HS-5 (cell line): ENCODE data around the gene RGR.

Experiments
- DNase-seq: peaks from one replicate; pipeline ENCODE4 v3.0.0-alpha.2; 2012; ENCODE audit warnings: low read depth

RGR gene, protein sequence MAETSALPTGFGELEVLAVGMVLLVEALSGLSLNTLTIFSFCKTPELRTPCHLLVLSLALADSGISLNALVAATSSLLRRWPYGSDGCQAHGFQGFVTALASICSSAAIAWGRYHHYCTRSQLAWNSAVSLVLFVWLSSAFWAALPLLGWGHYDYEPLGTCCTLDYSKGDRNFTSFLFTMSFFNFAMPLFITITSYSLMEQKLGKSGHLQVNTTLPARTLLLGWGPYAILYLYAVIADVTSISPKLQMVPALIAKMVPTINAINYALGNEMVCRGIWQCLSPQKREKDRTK

DNA sequence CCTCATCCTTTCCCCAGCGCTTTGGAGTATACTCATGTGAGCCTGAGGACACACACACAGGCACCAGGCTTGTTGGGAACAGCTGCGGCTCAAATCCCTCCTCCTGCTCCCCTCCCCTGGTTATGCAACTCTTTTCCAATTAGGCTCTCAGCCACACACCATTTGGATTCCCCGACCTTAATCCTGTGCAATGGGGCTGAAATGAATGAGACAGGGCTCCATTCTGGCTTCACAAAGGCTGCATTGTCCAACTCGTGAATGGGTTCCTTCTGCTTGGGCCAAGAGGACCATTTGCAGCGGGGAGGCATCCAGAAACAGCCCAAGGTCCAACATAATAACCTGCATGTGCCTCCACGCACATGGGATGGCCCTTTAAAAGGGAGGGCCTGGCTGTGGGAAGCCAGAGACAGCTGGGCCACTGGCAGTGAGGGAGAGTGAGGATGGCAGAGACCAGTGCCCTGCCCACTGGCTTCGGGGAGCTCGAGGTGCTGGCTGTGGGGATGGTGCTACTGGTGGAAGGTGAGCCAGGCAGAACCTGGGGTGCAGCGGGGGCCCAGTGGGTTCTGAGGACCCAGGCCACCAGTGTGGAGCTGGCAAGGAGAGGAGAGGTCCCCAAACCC is at the start of gene RGR:
Gene RGR (plus strand): TSS at position 403 of the 620 bp plus-strand sequence. CDS start 38 bp downstream, at position 441.
- DNase-seq = no peak

DNA sequence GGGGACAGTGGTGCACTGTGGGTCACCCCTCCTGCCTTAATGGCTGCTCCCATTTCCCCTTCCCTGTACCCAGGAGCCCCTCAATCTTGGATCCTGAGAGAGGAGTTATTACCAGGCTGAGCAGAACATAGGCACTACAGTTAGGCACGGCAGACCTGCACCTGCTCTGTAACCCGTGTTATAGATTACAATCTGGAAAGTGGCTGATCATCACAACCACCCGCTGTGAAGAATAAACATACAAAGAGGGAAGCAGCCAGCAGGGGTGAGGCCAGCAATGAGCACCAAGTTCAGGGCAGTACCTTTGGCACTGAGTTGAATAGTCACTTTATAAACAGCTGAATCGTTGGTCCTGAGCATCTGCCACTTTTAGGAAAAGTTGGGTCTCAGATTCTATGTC is 48.8 kb upstream of the RGR start:
- DNase-seq = no peak

DNA sequence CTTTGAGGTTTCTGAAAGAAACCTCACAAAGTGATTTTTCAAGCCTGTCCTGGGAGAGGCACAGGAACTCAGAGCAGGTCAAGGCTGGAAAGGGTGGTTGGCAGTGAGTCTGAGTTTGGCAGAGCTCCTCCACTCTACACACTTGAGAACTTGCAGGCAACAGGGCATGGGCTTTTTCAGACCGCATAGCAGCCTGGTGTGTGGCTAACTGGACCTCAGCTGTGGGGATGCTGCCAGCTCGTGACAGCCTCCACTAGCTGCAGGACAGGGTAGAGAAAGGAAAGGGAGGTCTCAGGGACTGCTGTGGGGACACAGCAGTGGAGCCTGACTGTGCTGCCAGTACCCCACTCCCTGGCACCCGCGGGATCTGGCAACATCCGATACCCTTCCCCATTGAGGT is 47.9 kb upstream of the RGR start:
- DNase-seq = no peak

DNA sequence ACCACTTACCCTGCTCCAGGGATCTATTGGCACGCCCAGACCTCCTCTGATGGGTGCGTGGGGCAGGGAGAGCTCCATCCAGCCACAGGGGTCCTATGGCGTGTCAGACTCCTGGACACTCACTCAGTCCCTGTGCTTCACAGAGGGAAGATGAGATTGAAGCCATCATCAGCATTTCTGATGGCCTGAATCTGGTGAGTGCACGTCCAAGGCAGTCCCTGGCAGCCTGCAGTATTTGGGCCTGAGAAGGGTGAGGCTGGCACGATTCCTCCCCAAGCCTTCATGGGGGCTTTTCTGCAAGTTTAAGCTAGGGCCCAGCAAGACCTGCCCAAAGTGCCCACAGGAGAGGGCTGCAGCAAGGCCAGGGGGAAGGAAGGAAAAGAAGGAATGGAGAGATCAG is 47.2 kb upstream of the RGR start:
- DNase-seq = no peak

DNA sequence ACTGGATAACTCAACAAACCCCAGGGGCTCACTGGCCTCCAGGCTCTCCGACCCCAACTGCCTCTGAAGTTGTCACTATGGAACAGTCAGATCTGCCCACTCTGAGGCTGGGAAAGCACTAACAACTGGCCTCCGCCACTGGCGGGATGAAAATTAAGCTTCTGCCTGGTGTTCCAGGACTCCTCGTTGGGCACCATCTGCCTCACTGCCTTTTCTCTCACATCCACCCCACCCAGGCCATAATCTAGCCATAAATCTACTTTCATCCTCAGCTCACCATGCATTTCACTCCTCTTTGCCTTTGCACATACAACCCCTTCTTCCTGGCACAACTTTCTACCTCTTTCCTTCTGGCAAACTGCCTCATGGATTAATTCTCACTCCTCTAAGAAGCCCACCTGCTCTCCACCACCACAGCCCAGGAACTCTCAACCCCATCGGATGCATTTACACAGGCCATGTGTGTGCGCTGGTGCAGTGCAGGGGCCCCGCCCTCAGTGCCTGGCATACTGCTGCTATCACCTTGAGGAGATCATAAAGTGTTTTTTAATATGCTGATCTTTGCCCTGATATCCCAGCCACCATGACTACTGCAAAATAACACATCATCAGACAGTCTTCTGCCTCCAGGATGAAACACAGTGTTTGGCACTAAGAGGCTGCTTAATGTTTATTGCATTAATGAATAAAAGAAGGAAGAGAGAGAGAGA is 46.5 kb upstream of the RGR start:
- DNase-seq = no peak

DNA sequence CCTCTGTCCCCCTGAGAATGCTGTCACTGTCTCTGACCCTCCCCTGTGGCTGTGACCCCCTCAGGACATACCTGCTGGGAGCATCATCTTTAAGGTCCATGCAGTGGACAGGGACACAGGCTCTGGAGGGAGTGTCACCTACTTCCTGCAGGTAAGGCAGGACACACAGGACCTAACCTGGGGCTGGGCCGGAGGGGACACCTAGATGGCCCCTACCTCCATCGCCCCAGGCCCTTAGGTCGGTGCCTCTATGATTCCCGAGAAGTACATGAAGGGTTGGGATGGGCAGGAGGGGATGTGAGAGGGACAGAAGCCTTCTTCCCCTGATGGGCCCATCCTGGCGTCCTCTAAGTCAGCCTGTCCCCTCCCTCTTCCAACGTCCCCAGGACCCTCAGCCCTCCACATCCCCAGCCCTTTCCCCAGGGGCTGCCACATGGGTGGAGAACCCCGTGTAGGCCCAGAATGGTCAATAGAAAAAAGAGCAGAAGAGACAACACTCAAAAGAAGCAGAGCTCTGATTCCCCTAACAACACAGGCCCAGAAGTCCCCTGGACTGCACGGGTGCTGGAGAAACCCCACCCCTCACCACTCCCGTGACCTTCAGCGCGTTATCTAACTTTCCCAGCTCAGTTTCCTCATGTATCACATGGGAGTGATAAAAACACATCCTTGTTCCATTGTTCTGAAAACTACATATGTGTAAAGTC is 44.2 kb upstream of the RGR start:
- no peak for DNase-seq

DNA sequence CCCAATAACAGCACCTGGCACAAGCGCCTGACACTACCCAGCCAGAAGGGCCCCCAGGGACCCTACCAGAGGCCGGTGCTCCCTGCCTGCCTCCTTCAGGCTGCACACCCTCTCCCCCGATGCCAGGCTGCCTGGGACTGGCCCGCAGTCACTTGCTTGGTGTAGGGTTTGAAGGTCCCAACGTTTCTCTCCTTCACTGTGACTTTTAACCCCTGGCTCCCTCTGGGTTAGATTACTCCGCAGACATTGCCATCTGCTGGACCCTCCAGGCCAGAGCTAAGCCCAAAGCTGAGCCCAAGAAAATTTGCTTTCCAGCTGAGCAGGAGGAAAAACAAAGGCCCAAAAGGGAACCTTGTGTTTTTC is 43.6 kb upstream of the RGR start:
- DNase-seq = no peak

DNA sequence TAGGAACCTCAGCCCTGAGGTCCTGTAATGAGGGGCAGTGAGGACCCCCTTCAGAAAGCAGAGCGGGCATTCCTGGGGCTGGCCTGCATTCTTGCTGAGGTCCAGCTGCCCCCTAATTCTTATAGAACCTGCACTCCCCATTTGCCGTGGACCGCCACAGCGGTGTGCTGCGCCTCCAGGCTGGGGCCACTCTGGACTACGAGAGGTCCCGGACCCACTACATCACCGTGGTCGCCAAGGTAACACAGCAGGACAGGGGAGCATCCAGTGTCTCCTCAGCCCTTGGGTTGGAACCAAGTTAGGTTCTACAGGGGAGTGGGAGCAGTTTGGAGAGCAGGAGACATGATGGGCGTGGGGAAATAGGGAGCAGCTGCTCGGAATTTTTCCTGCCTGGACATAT is 43.2 kb upstream of the RGR start:
- DNase-seq = no peak

DNA sequence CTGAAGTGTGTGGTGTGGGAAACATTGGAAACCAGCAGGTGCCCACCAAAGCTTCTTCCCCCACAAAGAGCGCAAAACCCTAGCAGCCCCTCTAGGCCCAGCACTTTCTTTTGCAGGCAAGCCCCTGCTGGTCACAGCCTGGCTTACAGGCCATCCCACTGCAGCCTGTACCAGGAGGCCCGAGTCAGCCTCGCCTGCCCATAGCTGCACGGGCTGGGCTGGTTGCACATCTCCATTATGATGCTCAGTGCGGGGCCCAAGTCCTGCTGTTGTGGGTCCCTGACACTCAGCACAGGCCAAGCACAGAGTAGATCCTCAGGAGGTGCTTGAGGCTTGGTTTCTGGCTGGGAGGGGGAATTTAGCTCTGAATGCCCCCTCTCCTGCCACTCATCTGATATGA is 42.5 kb upstream of the RGR start:
- DNase-seq = no peak

DNA sequence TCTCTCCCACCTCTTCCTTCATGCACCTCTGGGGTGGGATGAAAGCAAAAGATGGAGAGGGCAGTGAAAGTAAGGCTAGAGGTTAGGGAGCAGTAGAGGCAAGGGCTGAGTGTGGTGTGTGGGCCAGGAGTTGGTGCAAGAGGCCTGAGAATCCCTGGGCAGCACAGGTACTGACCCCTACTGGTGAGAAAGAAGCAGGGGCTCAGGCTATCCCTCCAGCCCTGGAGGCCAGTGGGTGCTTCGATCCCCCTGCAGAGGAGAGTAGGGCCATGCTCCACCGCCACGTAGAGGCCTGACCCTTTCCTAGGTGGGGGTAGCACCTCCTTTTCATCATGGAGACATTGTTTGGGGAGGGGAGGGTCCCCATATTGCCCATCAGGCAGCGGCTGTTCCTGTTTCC is 40.7 kb upstream of the RGR start:
- no peak for DNase-seq

DNA sequence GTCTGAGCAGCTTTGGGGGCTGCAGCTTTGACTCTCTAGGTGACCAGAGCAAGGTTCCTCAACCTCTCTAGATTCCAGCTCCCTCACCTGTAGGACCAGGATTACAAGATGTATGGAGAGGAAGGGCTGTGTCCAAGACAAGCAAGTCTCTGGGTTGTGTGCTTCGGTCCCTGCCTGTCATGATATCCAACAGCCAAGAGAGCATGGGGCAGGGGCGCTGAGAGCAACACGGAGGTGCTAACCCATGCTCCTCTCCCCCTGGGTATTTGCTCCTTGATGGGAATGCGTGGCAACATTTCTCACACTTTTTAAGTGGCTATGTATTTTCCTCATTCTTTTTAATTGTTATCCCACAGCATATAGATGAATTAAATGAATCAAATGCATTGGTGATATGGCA is 40.2 kb upstream of the RGR start:
- no peak for DNase-seq

DNA sequence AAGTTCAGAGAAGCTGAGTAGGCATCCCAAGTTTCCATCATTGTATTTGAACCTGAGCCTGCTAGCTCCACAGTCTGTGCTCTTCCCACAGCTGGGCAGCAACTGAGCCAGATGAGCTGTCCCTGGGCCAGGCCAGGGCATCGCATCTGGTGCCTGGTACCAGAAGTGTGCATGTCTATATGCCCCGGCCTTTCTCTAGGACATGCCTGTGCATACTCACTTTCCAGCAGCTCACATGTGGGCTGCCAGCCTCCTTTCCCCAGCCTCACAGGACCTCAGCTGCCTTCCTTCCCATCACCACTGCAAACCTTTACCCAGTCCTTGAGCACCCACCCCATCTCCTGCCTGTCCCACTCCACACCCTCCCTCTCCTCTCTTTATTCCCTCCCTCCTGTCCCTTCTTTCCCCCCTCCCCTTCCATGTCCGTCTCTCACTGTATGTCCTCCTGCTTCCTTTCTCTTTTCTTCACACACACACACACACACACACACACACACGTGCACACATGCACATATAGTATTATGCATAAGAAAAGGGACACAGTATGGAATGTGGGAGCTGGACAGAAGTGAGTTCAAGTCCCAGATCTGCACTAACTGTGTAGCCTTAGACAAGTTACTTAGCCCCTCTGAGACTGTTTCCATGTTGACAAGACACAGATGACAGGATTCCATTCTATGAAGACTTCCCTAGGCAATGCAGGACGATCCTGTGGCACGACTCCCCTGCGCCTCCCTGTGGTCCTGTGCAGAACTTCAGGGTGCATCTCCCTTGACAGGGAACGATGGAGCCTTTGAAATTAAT is 39.6 kb upstream of the RGR start:
- DNase-seq = no peak

DNA sequence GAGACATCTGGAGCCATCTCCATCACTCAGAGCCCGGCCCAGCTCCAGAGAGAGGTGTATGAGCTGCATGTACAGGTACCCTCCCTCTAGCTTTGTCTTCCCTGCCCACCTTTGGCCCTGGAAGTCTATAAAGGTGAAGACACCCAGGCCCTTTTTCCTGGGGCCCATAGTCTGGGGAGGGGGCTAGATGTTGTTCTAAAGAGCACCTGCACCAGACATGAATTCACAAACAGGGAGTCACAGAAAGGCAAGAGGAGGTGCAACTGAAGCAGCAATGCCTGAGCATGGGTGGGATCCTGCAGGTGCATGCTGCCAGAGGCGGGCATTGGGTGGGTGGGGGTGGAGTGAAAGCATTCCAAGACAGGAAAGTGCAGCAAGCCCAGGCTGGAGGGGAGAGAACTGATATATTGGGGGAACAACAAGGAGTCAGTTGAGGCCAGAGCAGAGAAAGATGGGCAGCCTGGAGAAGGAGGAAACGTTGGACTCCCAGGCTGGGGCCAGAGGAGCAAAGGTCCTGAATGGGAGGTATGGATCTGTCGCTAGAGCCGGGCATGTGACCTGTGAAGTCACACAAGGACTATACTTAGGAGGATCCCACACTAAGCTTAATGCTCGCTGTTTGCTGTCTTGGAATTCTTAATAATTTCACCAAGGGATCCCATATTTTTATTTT is 38.9 kb upstream of the RGR start:
- DNase-seq = no peak

DNA sequence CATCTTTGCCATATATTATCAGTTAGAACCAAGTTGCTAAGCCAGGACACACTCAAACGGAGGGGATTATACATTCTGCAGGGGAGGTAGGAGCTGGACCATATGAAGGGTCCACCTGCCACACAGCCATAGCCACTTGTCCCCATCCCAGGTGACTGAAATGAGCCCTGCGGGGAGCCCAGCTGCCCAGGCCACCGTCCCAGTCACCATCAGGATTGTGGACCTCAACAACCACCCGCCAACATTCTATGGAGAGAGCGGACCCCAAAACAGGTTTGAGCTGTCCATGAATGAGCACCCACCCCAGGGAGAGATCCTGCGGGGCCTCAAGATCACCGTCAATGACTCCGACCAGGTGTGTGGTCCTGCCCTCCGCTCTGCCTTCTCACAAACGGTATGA is 36.8 kb upstream of the RGR start:
- no peak for DNase-seq

DNA sequence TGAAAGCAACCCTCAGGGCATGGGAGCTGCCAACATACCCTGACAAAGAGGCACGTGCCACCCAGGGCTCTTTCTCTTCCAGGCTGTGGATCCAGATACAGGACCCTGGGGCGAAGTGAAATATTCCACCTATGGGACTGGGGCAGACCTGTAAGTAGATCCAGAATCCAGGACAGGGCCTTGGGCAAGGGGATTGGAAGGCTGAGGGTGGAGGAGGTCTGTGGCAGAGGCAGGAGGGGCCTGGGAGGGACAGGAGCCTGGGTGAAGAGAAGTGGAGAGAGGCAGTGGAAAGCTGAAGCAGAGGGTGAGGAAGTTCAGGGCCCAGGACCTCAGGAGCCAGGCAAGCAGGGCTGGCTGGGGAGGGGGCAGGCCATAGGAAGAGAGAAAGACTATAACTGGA is 33.3 kb upstream of the RGR start:
- DNase-seq = no peak

DNA sequence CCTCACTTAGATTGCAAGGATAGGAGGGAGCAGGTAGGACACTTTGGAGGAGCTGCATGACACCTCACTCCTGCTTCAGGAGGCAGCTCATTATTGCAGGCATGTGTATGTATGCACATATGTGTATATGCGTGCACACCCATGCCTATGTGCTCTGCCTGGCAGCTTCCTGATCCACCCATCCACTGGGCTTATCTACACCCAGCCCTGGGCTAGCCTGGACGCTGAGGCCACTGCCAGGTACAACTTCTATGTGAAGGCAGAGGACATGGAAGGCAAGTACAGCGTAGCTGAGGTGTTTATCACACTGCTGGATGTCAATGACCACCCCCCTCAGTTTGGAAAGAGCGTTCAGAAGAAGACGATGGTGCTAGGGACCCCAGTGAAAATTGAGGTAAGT is 32.8 kb upstream of the RGR start:
- no peak for DNase-seq

DNA sequence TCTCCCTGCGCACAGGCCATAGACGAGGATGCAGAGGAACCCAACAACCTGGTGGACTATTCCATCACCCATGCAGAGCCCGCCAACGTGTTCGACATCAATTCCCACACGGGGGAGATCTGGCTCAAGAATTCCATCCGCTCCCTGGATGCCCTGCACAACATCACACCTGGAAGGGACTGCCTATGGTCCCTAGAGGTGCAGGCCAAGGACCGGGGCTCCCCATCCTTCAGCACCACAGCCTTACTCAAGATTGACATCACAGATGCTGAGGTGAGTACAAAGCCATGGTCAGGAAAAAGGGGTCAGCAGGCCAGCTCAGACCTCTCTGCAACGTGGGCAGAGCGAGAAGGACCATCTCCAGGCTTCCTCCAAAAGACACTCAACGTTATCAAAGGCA is 31.8 kb upstream of the RGR start:
- DNase-seq = no peak

DNA sequence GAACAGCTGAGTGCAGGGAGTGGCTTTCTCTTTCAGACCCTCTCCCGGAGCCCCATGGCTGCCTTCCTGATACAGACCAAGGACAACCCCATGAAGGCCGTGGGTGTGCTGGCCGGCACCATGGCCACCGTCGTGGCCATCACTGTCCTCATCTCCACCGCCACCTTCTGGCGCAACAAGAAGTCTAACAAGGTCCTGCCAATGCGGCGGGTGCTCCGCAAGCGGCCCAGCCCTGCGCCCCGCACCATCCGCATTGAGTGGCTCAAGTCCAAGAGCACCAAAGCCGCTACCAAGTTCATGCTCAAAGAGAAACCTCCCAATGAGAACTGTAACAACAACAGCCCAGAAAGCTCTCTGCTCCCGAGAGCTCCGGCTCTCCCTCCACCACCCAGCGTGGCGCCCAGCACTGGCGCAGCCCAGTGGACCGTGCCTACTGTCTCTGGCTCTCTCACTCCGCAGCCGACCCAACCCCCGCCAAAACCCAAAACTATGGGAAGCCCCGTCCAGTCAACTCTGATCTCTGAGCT is 30.7 kb upstream of the RGR start:
- DNase-seq = no peak

DNA sequence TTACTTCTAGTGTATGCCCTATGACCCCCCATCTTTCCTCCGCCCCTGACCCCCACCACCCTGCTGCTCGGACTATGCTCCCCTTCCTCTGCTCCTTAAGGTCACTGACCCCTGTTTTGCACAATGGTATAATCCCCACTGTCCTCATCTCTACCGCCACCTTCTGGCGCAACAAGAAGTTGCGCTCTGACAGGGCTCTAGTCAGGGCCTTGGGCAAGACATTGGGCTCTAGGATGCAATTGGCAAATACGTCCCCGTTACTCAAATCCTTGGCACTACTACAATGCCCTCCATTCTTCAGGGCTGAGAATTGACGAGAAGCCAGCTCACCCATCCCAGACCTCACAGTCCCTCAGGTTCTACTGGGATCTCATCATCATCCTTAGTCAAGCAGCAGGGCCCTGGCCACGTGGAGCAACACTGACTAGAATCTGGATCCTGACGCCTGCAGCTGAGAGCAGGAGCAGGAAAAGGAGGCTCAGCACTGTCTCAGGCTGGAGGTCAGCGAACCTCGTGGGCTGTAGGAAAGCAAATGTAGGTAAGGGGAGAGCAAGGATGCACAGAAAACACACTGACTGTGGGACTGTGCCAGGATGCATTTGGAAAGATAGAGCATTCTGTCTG is 30.1 kb upstream of the RGR start:
- no peak for DNase-seq

DNA sequence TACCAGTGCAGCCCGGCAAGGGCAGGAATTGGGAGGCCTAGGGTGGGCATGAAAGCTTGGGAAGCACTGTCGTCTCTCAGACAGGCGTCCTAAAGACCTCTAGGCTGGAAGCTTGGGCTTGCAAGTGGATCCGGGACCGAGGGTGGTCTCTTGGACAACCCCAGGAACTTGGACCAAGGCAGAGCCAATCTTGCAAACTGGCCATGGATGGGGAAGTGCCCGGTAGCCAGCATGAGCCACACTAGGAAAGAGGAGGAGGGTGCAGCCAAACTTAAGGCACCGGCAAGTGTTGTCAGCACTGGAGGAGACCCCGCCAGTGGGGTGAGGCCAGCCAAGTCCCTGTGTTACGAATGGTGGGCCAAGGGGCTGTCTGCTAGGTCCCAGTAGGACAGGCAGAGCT is 28.0 kb upstream of the RGR start:
- no peak for DNase-seq

DNA sequence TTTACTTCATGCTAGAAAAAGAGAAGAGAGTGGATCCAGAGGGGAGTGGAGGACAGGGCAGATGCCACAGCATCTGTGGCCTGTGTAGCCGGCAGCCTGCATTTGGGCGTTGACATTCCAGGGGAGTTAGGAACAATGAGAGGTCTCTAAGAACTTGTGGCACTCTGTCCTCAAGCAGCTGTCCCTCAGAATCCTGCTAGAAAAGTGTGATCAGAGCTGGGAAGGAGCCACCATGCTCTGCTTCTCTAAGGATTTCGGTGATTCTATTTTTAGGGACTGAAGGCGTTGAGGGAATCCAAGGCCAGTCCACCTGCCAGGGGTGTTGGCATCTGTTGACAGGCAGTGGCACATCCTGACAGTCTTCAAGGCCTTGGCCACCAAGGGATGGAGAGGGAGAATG is 27.1 kb upstream of the RGR start:
- no peak for DNase-seq
